ENCODE results near the gene HIGD1A.

GRCh38 chr3:42831321-42831713, 27.0 kb upstream of the HIGD1A start:
- peak; percentile 88 to 89 for TF ChIP-seq CTCF (conservative IDR thresholded peaks at IDR 0.05; ENCODE audit: low read depth in 2 of 2)
- no peak for TF ChIP-seq EZH2phosphoT487 (IDR thresholded peaks at IDR 0.05; ENCODE audit: unreplicated experiment)
- no peak for TF ChIP-seq EZH2 (IDR thresholded peaks at IDR 0.05; ENCODE audit: low read depth, unreplicated experiment)
- no peak for TF ChIP-seq CREB1 (CRISPR knock-in tag; IDR thresholded peaks at IDR 0.05; ENCODE audit: low read depth)
- no peak; the same call in 1 of the 2 replicates for TF ChIP-seq ETS1 (IDR thresholded peaks at IDR 0.05)
